T-cell (primary cell): ENCODE results near the gene COL25A1. TPM values are rescaled to one million over a fixed set of nuclear protein-coding genes. Genes with fewer than 3 reads are reported as not detected.

ENCODE experiments used
- ATAC-seq, 4 experiments: fragments of 200-7000 bp in 3 of 4; fragments of 150-1000 bp in 1 of 4; cut with Tn5 transposase; replicated peaks in 1 of 4; 1 replicate in 3 of 4; 2 replicates in 1 of 4; pipeline ENCODE4 v1.10.0; 2021; ENCODE audit warnings: moderate library complexity in 3 of 4, mild to moderate bottlenecking in 2 of 4, moderate number of reproducible peaks in 1 of 4
- CTCF ChIA-PET, 2 donors: fragments of 300-600 bp; sonication (Branson Sonifier 250); formaldehyde crosslinking; loops; one replicate each; lab custom pipeline; 2022; ENCODE audit warnings: antibody characterized with exemption in 2 of 2; lab: Charles Lee
- POLR2A ChIA-PET, 2 donors: fragments of 300-600 bp; sonication (Branson Sonifier 250); formaldehyde crosslinking; loops; one replicate each; lab custom pipeline; 2022; ENCODE audit warnings: antibody characterized with exemption in 2 of 2; lab: Charles Lee
- DNase-seq, 35 experiments: peaks; one replicate each; pipeline versions ENCODE4 v3.0.0 to v3.0.0-alpha.2; 2013 to 2023
- H3K27ac ChIP-seq: one replicate; pipeline ENCODE4 v1.5.1; 2013; ENCODE audit warnings: low read length
- H3K27me3 ChIP-seq, 2 experiments: replicated peaks in 1 of 2; 1 replicate in 1 of 2; 2 replicates in 1 of 2; pipeline versions ENCODE4 v1.6.1 to v1.7.0; 2013; ENCODE audit warnings: low read length in 1 of 2, mixed read lengths in 1 of 2; ENCODE audit not compliant: control insufficient read depth in 2 of 2, insufficient read depth in 2 of 2; ENCODE audit errors: extremely low read depth in 1 of 2
- H3K36me3 ChIP-seq, 2 donors: 1 replicate in 1 of 2; 2 replicates in 1 of 2; pipeline versions ENCODE4 v1.6.1 to v1.7.0; 2013; ENCODE audit warnings: low read length in 1 of 2; ENCODE audit not compliant: control insufficient read depth in 2 of 2, insufficient read depth in 1 of 2; ENCODE audit errors: extremely low read depth in 1 of 2
- H3K4me1 ChIP-seq, 2 experiments: 1 replicate in 1 of 2; 2 replicates in 1 of 2; pipeline versions ENCODE4 v1.6.1 to v1.7.0; 2013; ENCODE audit warnings: low read length in 2 of 2, mixed read lengths in 1 of 2; ENCODE audit not compliant: insufficient read depth in 2 of 2, control insufficient read depth in 1 of 2; ENCODE audit errors: extremely low read depth in 1 of 2
- H3K4me3 ChIP-seq, 2 donors: 1 replicate in 1 of 2; 2 replicates in 1 of 2; pipeline versions ENCODE4 v1.5.1 to v1.7.0; 2013; ENCODE audit warnings: mild to moderate bottlenecking in 2 of 2, low read length in 1 of 2, moderate library complexity in 1 of 2; ENCODE audit not compliant: control insufficient read depth in 1 of 2; ENCODE audit errors: extremely low read depth in 1 of 2
- H3K9me3 ChIP-seq: 2 replicates; pipeline ENCODE4 v1.7.0; 2013
- H3K27ac Mint-ChIP-seq, 2 donors: one replicate each; pipeline ENCODE4 v1.8.0; 2020 to 2021; ENCODE audit warnings: mild to moderate bottlenecking in 2 of 2, mixed read lengths in 2 of 2
- H3K27me3 Mint-ChIP-seq, 2 donors: one replicate each; pipeline ENCODE4 v1.8.0; 2021 to 2022; ENCODE audit warnings: mixed read lengths in 2 of 2
- H3K36me3 Mint-ChIP-seq: one replicate; pipeline ENCODE4 v1.8.0; 2021; ENCODE audit warnings: mixed read lengths
- H3K4me1 Mint-ChIP-seq, 3 donors: one replicate each; pipeline ENCODE4 v1.8.0; 2020 to 2022; ENCODE audit warnings: mixed read lengths in 3 of 3, mild to moderate bottlenecking in 1 of 3
- H3K4me3 Mint-ChIP-seq, 3 donors: one replicate each; pipeline ENCODE4 v1.8.0; 2020 to 2022; ENCODE audit warnings: mild to moderate bottlenecking in 3 of 3, mixed read lengths in 3 of 3, moderate library complexity in 3 of 3
- H3K9me3 Mint-ChIP-seq, 3 donors: one replicate each; pipeline ENCODE4 v1.8.0; 2020 to 2022; ENCODE audit warnings: mixed read lengths in 3 of 3
- WGBS: methylation state at CpG from one replicate; pipeline ENCODE4 v1.1.5; 2013; ENCODE audit warnings: missing lambda C conversion rate; ENCODE audit not compliant: insufficient coverage; 5-methylcytosine and 5-hydroxymethylcytosine counted together
- total RNA-seq, 35 experiments: library from RNA in 6 of 35; stranded (reverse) in 6 of 35; fragments of 120-200 nt in 1 of 35; gene quantifications; one replicate each; pipeline versions ENCODE4 v1.2.1 to v1.2.4 and lab custom pipeline; 2013 to 2026

Gene COL25A1
- total RNA-seq, 5 donors from 2014 or later (not counting 1 experiment from before 2014, with no cell fraction given) = 0.53 to 0.56 TPM; not detected in 3

- Histone ChIP-seq H3K4me1 (no peaks in the 10 kb centered on the region), H3K9me3 (no peaks in the 10 kb centered on the region), H3K36me3 (no peaks in the 10 kb centered on the region), H3K27me3 (no peaks in the 10 kb centered on the region), H3K27ac (no peak overlapping the region), H3K4me3 (no peak overlapping the region)
- POLR2A ChIA-PET = no interaction called here
- Mint-ChIP-seq H3K4me3 (no peak overlapping the region), H3K27me3 (peaks cover 0 to 3% of the 10 kb centered on the region in 2 donors), H3K36me3 (no peaks in the 10 kb centered on the region), H3K9me3 (no peaks in the 10 kb centered on the region), H3K4me1 (no peaks in the 10 kb centered on the region), H3K27ac (no peak overlapping the region)
- 90% methylated on average over 2 of the region's 4 CpGs for WGBS
- no peak for ATAC-seq
- no peak for DNase-seq
- CTCF ChIA-PET = no interaction called here
Observed at GRCh38 chr4:109065006-109065405, 237.5 kb downstream of the COL25A1 start.

- DNase-seq = no peak
- ChIA-PET CTCF (no interaction called here), POLR2A (no interaction called here)
- Histone ChIP-seq H3K36me3 (no peaks in the 10 kb centered on the region), H3K27me3 (peaks cover 0 to 3% of the 10 kb centered on the region in 2 experiments), H3K9me3 (no peaks in the 10 kb centered on the region), H3K27ac (no peak overlapping the region), H3K4me1 (no peaks in the 10 kb centered on the region), H3K4me3 (no peak overlapping the region)
- H3K4me3 Mint-ChIP-seq = no peak overlapping the region
- 50% methylated on average over 2 of the region's 5 CpGs for WGBS
- H3K36me3 Mint-ChIP-seq = no peaks in the 10 kb centered on the region
- no peaks in the 10 kb centered on the region for H3K9me3 Mint-ChIP-seq
- peaks cover 0 to 8% (median 0%) of the 10 kb centered on the region in 3 donors for H3K4me1 Mint-ChIP-seq
- ATAC-seq = no peak
- no peak overlapping the region for H3K27ac Mint-ChIP-seq
- H3K27me3 Mint-ChIP-seq = no peaks in the 10 kb centered on the region
Observed at GRCh38 chr4:109053257-109053656, 249.2 kb downstream of the COL25A1 start.

GRCh38 chr4:109052821-109053220, 249.6 kb downstream of the COL25A1 start:
- Mint-ChIP-seq H3K4me1 (peaks cover 0 to 8% (median 0%) of the 10 kb centered on the region in 3 donors), H3K27ac (no peak overlapping the region), H3K9me3 (no peaks in the 10 kb centered on the region), H3K27me3 (no peaks in the 10 kb centered on the region), H3K36me3 (no peaks in the 10 kb centered on the region), H3K4me3 (no peak overlapping the region)
- Histone ChIP-seq H3K9me3 (no peaks in the 10 kb centered on the region), H3K4me3 (no peak overlapping the region), H3K27ac (no peak overlapping the region), H3K27me3 (peaks cover 0 to 3% of the 10 kb centered on the region in 2 experiments), H3K4me1 (no peaks in the 10 kb centered on the region), H3K36me3 (no peaks in the 10 kb centered on the region)
- WGBS = no CpG with 5 or more reads among the region's 1 CpG
- no peak for ATAC-seq
- POLR2A ChIA-PET = no interaction called here
- DNase-seq = no peak
- CTCF ChIA-PET = no interaction called here

GRCh38 chr4:109051054-109051453, 251.4 kb downstream of the COL25A1 start:
- CTCF ChIA-PET = interaction anchor here in 1 of 2 donors (0.6 kb wide), 1 partner anchor 25 kb away, joined by 4 read pairs; no protein-coding TSS in a partner anchor

GRCh38 chr4:109049926-109050325, 252.5 kb downstream of the COL25A1 start:
- peaks cover 3 to 16% (median 4%) of the 10 kb centered on the region in 3 donors for H3K4me1 Mint-ChIP-seq
- ChIA-PET POLR2A (no interaction called here), CTCF (no interaction called here)
- no peaks in the 10 kb centered on the region for H3K9me3 Mint-ChIP-seq
- WGBS = no CpG with 5 or more reads among the region's 3 CpGs
- no peak overlapping the region for H3K27ac Mint-ChIP-seq
- Histone ChIP-seq H3K9me3 (no peaks in the 10 kb centered on the region), H3K27me3 (peaks cover 0 to 3% of the 10 kb centered on the region in 2 experiments), H3K36me3 (no peaks in the 10 kb centered on the region), H3K27ac (no peak overlapping the region), H3K4me1 (no peaks in the 10 kb centered on the region), H3K4me3 (no peak overlapping the region)
- H3K4me3 Mint-ChIP-seq = no peak overlapping the region
- H3K36me3 Mint-ChIP-seq = no peaks in the 10 kb centered on the region
- H3K27me3 Mint-ChIP-seq = no peaks in the 10 kb centered on the region
- ATAC-seq = no peak
- DNase-seq = no peak

More at GRCh38 chr4:109051054-109051453, 251.4 kb downstream of the COL25A1 start:
- no peaks in the 10 kb centered on the region for H3K9me3 Mint-ChIP-seq
- H3K4me1 Mint-ChIP-seq = peaks cover 3 to 16% (median 4%) of the 10 kb centered on the region in 3 donors
- H3K27me3 Mint-ChIP-seq = no peaks in the 10 kb centered on the region
- DNase-seq (no peak), ATAC-seq (no peak)
- Histone ChIP-seq H3K4me1 (no peaks in the 10 kb centered on the region), H3K27me3 (peaks cover 0 to 3% of the 10 kb centered on the region in 2 experiments), H3K4me3 (no peak overlapping the region), H3K9me3 (no peaks in the 10 kb centered on the region), H3K27ac (no peak overlapping the region), H3K36me3 (no peaks in the 10 kb centered on the region)
- no peak overlapping the region for H3K4me3 Mint-ChIP-seq
- no CpG with 5 or more reads among the region's 2 CpGs for WGBS
- POLR2A ChIA-PET = no interaction called here
- no peak overlapping the region for H3K27ac Mint-ChIP-seq
- H3K36me3 Mint-ChIP-seq = no peaks in the 10 kb centered on the region

GRCh38 chr4:109046471-109047201, 255.8 kb downstream of the COL25A1 start:
- Histone ChIP-seq H3K4me1 (no peaks in the 10 kb centered on the region), H3K27me3 (no peaks in the 10 kb centered on the region), H3K4me3 (no peak overlapping the region), H3K9me3 (no peaks in the 10 kb centered on the region), H3K36me3 (no peaks in the 10 kb centered on the region), H3K27ac (no peak overlapping the region)
- peaks cover 3 to 8% (median 4%) of the 10 kb centered on the region in 3 donors for H3K4me1 Mint-ChIP-seq
- peaks cover 0 to under 1% of the 10 kb centered on the region in 2 donors for H3K27me3 Mint-ChIP-seq
- peaks cover 0 to 4% (median 0%) of the 10 kb centered on the region in 3 donors for H3K9me3 Mint-ChIP-seq
- POLR2A ChIA-PET = no interaction called here
- H3K4me3 Mint-ChIP-seq = no peak overlapping the region
- DNase-seq (no peak), ATAC-seq (no peak)
- H3K27ac Mint-ChIP-seq = no peak overlapping the region
- CTCF ChIA-PET = no interaction called here
- no peaks in the 10 kb centered on the region for H3K36me3 Mint-ChIP-seq
- WGBS = 22% methylated on average over 6 of the region's 7 CpGs
